NCI-H2029 treated with DMSO at 0.1 percent for 48 hours (cell line): Measurements from ENCODE around the gene NADK2.
"Not testable (repeated sequence)": the region's sequence is repeated elsewhere in the genome, so short reads cannot be mapped to it uniquely, and the experiment has no call there.

Experiments used
- DNase-seq: peaks from one replicate; lab custom pipeline; 2025; lab: John Stamatoyannopoulos, UW

Gene NADK2, protein sequence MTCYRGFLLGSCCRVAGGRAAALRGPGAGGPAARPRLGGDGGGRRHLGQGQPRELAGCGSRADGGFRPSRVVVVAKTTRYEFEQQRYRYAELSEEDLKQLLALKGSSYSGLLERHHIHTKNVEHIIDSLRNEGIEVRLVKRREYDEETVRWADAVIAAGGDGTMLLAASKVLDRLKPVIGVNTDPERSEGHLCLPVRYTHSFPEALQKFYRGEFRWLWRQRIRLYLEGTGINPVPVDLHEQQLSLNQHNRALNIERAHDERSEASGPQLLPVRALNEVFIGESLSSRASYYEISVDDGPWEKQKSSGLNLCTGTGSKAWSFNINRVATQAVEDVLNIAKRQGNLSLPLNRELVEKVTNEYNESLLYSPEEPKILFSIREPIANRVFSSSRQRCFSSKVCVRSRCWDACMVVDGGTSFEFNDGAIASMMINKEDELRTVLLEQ

DNA sequence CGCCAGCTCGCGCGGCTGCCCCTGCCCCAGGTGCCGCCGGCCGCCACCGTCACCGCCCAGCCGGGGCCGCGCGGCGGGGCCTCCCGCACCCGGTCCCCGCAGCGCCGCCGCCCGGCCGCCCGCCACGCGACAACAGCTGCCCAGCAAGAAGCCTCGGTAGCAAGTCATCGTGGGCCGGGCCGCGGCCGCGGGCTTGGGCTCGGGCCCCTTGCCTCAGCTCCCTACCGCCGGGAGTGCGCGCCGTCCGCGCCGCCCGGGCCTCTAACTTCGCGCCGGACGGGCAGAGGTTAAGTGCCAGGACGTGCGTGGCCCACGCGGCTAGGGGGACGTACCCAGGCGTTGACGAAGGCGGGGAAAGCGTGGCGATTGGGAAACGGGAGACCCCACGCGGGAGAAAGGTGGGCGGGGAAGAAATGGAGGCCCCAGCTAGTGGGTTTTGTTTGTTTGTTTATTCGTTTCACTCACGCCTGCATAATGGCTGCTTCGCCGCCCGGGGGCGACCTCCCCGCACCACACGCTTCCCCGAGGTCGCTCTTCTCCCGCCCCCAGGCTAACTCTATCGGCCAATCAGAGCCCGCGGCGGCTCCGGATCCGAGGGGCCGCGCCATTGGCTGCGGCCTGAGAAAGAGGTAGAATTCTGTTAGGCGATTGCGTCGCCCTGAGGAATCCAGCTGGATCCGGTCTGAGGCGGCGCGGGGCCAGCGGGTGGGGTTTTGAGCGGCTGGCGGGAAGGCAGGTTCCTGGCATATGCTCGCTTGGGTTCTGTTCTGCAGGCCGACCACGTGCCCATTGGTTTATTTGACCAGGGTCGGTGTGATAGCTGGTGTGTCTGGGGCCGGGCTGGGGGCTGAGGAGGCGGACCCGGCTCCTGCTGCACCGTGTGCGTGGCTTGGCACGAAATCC is at the start of gene NADK2:
Gene NADK2, minus strand, starts transcription at position 295 of the 903 bp plus-strand sequence. Its CDS starts 127 bp downstream, at position 168.
- peak; percentile 79 for DNase-seq

DNA sequence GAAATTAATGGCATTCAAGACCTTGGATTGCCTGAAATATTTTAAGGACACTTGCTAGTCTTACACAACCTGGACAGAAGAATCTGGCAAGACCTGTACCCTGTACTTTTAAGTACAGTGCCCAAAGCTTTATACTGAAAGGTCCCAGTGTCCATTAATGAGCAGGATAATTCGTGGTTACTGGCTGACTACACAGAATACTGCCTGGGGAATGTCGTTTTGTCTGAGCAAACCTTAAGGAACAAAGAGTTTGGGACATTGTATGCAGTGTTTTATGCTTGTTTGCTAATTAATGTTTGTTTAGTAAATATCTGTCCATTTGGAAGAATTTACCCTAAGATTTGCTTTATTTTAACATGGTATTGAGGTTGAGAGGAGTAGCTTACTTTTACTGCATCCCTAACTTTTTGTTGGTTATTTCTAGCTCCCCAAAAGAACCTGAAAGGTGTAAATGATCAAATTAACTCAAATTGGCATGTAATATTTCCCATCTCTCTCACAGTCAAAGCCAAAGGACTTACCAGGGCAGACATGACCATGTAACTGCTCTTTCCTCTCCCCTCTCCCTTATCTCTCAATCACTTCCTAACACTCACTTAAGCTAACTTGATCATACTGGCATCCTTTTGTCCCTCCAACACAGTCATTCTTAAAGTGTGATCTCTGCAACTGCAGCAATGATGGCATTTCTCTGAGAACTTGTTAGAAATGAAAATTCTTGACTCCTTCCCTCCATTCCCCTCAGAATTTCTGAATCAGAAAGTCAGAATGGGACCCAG is 44.3 kb upstream of the NADK2 start:
- no peak for DNase-seq

DNA sequence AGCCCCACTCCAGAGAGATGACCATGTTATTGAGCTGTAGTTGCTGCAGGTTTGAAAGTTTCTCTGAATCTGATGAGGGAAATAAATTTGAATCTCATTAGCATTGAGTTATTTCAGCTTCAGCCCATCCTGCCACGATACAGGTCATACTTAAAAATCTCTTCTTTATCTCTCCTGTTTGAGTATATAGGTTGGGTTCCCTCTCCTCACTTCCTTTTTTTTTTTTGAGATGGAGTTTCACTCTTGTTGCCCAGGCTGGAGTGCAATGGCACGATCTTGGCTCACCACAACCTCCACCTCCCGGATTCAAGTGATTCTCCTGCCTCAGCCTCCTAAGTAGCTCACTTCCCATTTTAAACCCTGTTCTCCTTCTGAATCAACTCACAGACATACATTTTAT is 42.0 kb upstream of the NADK2 start:
- not testable (repeated sequence) for DNase-seq

DNA sequence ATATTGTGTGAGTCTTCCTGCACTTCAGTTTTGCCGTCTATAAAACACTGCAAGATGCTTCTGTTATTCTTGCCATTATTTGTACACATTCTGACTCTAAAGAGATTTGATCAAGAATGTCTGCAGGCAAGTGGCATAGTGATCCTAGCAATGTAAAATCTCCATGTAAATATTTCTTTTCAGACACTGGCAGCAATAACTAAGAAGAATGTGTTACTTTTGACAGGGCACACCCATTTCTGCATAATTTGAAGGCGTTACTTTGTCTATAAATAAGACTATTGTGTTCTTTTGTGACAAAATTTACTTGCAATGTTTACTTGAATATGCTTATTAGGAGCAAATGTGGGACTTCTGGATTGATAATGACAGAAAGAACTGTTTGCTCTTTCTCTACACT is 39.9 kb upstream of the NADK2 start:
- DNase-seq = no peak

DNA sequence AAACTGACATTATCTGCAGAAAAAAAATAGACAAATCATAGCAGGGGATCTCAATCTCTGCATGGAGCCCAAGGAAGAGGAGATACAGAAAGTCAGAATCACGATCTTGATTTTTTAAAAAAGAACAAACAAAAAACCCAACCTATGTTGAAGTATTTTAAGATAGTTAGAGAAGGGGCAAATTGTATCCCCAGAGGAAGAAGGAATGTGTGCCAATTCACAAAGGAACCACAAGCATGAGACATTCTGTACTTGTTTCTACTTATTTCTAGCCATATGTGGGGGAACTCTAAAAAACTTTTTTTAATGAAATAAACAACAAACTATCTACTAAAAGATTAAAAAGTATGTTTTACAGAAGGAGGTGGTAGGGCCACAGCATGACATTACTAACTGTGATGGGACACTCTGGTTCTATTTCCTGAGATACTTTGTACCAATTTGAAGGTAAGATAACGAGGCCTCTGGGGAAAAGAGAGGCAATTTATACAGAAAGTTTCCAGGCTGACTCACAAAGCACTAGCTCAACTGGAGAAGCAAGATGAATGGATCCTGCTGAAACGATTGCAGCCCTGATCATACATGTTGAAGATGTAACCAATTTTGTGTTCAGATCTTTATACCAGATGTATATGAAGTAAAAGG is 37.5 kb upstream of the NADK2 start:
- no peak for DNase-seq

DNA sequence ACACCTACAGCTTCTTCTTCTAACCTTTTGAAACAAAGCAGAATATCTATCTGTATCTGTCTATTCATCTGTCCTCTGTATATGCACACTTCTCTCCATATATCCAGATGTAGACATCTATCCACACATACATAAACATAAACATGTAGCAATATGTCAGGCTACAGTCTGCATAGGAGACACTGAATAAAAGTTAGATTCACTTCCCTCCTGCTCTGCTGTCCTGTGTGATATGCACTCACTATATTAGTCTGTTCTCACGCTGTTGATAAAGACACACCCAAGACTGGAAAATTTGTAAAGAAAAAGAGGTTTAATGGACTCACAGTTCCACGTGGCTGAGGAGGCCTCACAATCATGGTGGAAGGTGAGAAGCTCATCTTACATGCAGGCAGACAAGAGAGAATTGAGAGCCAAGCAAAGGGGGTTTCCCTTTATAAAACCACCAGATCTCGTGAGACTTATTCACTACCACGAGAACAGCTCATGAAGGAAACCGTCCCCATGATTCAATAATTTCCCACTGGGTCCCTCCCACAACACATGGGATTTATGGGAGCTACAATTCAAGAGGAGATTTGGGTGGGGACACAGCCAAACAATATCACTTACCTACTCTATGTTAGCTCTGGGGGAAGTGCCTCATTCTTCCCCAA is 35.9 kb upstream of the NADK2 start:
- no peak for DNase-seq

DNA sequence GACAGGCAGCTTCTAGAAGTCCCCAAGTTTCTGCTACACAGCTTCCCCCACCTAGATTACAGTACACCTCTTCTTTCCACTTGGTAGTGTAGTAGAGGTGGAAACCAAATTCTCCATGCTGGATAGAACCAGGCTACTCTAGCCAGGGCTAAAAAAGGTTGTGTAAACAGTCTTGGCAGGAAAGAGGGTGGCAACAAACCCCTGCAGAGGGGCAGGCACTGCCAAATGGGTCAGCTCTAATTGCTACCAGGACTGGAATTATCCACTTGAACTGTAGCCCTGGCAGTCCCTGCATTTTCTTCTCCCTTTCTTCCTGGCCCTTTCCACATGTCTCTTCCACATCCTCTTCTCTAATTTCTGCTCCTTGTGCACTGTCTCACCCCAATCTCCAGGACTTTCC is 35.1 kb upstream of the NADK2 start:
- DNase-seq = peak; percentile 7

DNA sequence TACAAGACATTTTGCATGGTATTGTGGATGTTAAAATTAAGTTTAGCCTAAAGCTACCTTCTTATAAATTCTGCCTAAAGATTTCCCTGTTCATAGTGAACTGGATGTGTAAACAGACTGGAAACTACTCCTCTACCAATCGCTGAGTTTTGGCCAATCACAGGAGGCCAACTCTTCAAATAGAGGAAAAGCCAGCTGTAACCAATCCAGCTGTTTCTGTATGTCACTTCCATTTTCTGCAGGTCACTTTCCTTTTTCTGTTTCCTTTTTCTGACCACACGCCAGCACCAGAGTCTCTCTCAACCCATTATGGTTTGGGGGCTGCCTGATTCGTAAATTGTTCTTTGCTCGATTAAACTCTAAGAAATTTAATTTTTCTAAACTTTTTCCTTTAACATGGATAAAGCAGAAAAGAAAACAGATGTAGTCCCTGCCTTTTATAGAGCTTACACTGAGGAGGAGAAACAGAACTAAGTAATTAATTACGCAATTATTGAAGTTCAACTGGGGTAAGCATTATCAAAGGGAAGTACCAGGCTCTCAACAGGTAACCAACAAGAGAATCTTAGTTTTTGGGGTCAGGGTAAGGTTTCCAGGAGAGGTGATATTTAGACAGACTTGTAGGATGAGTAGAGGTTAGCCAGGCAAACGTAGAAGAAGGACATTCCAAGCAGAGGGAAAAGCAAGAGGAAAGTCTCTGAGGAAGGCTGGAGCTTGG is 32.2 kb upstream of the NADK2 start:
- DNase-seq = no peak

DNA sequence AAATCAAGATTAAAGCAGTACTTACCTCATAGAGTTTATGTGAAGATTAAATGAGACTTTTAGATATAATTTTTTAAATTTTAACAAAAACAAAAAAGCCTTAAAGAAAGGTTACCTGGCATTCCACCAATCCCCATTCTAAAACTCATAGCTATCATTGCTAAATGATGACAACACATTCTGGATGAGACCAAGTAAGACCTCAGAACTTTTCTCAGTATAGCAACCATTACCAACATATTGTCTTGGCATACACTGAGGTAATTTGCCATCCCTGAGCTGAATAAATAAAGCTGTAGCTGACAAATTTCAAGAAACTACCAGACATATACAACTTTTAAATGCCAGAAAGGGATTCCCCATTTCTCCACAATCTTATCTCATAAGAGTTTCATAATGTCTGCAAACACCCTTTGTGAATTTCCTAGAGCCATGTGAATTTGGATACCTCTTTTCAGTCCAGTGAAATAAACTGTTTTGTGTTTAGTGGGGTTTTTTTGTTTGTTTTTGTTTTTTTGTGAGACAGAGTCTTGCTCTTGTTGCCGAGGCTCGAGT is 30.5 kb upstream of the NADK2 start:
- DNase-seq = no peak

DNA sequence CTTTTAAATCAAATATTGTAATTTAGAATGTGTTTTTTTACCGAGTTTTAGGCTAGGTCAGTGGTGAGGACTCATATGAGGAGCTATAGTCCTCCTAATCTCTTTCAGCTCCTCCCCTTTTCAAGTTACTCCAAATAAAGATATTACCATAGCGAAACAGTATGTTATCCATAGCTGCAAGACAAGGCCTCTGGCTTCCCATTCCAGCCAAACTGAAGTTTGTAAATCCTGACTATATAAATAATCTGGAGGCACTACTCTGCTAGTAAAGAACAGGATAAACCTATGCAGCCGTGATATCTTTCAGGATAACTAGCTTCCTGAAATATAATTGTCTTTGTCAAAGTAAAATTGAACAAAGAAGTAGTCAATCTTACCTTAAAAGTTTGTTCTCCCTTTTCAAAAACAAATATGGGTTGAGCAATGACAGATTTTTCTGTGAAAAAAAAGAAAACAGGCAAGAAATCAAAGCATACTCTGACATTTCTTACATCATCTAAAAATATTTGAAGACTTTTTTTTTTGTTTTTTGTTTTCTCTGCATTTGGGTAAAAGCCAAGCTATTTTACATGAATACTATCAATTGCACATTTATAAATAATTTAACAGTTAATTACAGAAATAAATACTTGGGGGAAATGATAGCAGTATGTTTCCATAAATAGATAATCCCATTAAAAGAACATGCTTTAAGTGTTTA is 29.3 kb upstream of the NADK2 start:
- no peak for DNase-seq

DNA sequence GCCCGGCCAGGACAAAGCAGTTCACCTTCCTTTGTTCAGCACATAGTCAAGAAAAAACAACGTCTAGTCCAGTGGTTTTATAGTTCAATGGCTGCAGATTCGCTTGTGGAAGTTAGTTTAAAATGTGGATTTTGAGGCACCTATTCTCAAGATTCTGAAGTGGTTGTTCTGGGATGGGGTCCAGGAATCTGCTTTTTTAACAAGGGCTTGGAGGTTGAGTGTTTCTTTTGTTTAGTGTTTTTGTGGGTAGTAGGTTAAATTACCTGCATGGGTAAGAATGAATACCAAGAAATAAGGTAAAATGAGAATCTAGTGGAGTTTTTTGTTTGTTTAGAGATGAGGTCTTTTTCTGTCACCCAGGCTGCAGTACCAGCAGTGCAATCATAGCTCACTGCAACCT is 28.4 kb upstream of the NADK2 start:
- DNase-seq = peak; percentile 78

DNA sequence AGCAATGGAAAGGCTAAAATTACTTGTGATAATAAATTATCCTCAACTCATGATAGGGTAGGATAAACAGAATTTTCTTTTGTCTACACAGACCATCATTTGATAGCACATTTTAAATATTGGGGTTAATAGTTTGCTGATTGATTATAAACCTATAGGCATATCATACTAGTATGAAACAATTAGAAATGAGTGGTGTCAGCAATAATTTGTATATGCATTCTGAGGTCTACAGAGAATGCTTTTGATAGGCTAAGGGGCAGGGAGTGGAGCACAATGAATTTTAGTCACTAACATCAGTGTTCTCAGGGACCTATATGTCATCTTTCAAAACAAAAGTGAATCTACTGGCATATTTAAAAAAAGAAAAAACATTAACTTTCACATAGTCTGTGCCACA is 27.8 kb upstream of the NADK2 start:
- DNase-seq = no peak

DNA sequence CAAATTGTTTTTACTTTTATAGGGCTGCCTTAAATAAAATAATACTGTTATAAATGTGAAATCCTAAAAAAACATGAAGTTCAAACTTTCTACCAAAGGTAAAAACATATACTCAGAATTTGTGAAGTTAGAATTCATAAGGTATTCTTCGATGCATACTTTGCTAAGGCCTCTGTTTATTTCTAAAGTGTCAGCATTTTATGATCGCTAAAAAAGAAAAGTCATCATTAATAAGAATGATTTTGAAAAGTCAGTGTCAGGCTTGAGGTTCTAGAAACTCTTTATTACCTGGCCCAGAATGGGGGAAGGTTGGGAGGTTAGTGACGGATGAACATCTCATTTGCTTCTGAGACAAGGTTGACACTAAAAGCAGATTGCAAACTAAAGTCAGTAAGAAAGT is 26.2 kb upstream of the NADK2 start:
- no peak for DNase-seq

DNA sequence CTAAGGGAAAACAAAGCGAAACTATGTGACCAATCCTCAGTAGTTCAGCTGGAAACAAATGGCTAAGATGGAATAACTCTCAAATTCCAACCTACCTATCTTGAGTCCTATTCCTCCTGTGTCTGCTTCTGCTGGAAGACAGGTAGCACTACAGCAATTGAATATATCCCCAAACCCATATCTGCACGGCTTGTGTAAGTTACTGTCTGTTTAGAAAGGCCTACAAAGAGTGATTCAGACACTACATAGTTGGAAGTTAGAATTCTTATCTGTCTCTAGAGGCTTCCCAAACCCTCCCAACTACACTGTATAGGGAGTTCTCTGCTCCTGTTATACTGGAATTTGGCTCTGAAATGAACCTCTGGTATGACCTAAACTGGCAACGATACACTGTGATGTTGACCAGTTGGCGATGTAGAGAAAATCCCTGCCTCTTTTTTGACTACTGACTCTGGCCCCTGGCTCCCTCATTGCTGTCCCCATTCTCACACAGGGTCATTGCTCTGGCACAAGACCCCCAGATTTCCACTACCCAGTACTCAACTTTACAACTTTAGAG is 22.6 kb upstream of the NADK2 start:
- DNase-seq = no peak

DNA sequence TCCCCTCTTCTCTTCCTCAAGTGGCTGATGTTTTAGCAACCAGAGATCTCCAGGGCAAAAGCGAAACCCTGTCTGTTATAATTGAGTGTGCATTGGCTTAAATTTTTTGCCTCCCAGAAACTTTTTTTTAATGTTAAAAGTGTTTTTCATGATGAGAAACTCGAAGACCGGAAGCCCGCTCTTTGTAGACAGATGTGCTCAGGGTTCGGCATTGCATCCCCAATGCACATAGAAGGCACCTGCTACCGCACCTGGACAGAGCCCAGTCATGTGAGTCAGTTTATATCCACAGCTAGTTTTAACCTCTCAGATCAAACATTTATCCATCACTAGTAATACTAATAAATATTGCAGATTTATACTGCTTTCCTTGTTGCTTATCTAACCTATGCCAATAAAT is 19.5 kb upstream of the NADK2 start:
- DNase-seq = peak; percentile 28

DNA sequence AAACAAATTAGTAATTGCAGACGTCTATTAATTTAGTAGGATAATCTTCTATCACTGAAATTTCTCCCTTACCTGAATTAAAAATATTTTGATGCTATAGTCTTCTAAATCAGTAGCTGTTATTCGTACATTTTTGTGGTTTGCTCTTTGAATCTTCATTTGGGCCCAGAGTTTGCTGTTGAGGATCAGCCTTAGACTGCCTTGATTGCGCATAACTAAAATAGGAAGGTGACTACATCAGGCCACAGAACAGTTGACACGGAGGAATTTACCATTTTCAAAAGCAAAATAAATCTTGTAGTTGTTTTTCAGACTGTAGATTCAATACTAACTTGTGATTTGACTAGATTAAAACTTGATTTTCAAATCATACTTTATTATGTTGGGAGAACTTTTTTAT is 11.8 kb upstream of the NADK2 start:
- no peak for DNase-seq

DNA sequence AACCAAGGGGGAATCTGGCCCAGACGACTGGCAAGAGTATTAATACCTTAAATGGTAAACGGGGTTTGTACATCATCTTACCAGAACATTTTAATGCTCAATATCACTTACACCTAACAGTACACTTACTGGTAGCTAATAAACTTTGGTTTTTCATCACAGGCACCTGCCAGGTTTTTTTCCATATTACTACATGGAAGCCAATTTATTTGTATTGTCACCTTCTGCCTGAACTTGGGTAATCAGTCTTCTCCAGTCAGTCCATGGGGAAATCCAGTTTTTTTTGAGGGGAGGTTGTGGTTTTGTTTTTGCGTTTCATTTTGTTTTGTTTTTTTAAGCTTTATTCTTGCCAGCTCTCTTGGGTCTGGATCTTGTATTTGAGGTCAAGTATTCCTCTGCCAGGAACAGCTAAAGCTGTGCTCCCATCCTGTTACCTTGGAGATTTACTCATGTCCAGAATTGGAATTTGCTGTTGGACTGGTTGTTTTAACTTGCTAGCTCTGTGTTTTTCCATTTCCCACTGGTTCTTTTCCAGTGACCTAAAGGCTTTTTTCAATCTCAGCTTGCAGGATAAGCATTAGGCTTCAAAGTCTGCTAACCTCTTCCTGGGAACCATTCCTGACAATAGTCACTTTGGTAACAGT is 11.1 kb upstream of the NADK2 start:
- DNase-seq = no peak

DNA sequence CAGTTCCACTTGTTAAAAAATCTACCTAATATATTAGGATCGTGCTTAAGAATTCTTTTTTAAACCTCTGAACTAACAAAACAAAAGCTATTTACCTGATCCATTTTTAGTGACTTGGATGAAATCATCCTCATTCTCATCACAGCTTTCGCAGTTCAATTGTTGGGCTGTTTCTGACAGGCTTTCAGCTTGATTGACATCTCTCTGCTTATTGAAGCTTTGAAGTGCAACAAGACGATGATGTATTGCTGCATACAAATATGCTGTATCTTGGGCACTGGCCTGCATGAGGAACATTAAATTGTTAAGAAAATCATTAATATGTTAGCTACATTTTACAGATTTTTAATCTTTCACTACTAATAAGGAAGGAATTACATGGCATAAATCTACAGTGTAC is 9.5 kb upstream of the NADK2 start:
- DNase-seq = no peak

DNA sequence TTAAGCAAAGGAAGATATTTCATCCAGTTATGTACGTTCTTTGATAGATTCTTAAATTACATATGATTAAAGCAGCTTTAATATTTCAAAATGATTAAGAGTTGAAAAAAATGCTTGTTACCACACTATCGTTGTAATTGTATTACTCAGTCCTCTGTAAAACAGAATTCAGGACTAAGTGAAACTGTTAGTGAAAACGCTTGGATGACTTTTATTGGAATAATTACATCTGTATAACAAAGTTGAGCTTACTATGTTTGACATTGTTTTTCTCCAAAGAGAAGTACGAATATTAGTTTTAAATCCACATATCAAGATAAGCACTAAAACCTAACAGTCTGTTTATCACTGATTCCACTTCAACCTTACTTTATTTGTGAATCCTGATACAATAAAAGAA is 8.7 kb upstream of the NADK2 start:
- no peak for DNase-seq
